Neural crest cell (in vitro differentiated cells): ENCODE data around the gene AUNIP. TPM values are rescaled to one million over a fixed set of nuclear protein-coding genes. Genes with fewer than 3 reads are reported as not detected.
A peak's percentile ranks its signal among the peaks of the same experiment; 100 is the strongest.

ENCODE experiments used
- DNase-seq: peaks from one replicate; pipeline ENCODE4 v3.0.0; 2021; ENCODE audit warnings: low read depth, mixed read lengths, low spot score
- H3K27ac Mint-ChIP-seq: one replicate; pipeline ENCODE4 v1.8.0; 2021; ENCODE audit warnings: mild to moderate bottlenecking, mixed read lengths; ENCODE audit not compliant: unreplicated experiment
- H3K27me3 Mint-ChIP-seq: 2 replicates; pipeline ENCODE4 v1.8.0; 2021; ENCODE audit warnings: low read depth, mild to moderate bottlenecking, mixed read lengths
- H3K36me3 Mint-ChIP-seq: 2 replicates; pipeline ENCODE4 v1.8.0; 2021; ENCODE audit warnings: low read depth, mild to moderate bottlenecking, mixed read lengths
- H3K4me1 Mint-ChIP-seq: 2 replicates; pipeline ENCODE4 v1.8.0; 2021; ENCODE audit warnings: mixed read lengths
- H3K4me3 Mint-ChIP-seq: one replicate; pipeline ENCODE4 v1.8.0; 2021; ENCODE audit warnings: mild to moderate bottlenecking, mixed read lengths
- H3K9me3 Mint-ChIP-seq: 2 replicates; pipeline ENCODE4 v1.8.0; 2021; ENCODE audit warnings: mixed read lengths
- CTCF ChIP-seq: fragments of 200-600 bp; sonication (generic); conservative IDR thresholded peaks from 2 replicates; pipeline ENCODE4 v1.5.0; 2021; ENCODE audit warnings: antibody characterized with exemption, mild to moderate bottlenecking
- total RNA-seq: library from RNA; stranded (reverse); gene quantifications from 2 replicates; pipeline ENCODE4 v1.2.1, GENCODE V29; 2021

The AUNIP gene
- total RNA-seq, 1 donor from 2014 or later: 13.6 TPM

GRCh38 chr1:25862785-25863485 is 3.7 kb upstream of the AUNIP start:
- peaks cover 47% of the 10 kb centered on the region for H3K4me1 Mint-ChIP-seq
- H3K36me3 Mint-ChIP-seq: peaks cover 10% of the 10 kb centered on the region
- no peaks in the 10 kb centered on the region for H3K27me3 Mint-ChIP-seq
- peak overlapping the region; percentile 75 for H3K27ac Mint-ChIP-seq
- TF ChIP-seq CTCF: no peak
- H3K9me3 Mint-ChIP-seq: no peaks in the 10 kb centered on the region
- H3K4me3 Mint-ChIP-seq: no peak overlapping the region
- DNase-seq: no peak

GRCh38 chr1:25861316-25862286 is 2.3 kb upstream of the AUNIP start:
- Mint-ChIP-seq H3K27me3 (no peaks in the 10 kb centered on the region), H3K9me3 (no peaks in the 10 kb centered on the region), H3K36me3 (peaks cover 10% of the 10 kb centered on the region), H3K27ac (peak overlapping the region; percentile 86), H3K4me3 (peak overlapping the region; percentile 87), H3K4me1 (peaks cover 41% of the 10 kb centered on the region)
- no peak for DNase-seq
- no peak for TF ChIP-seq CTCF

- peaks cover 4% of the 10 kb centered on the region for H3K36me3 Mint-ChIP-seq
- no peaks in the 10 kb centered on the region for H3K27me3 Mint-ChIP-seq
- H3K9me3 Mint-ChIP-seq: no peaks in the 10 kb centered on the region
- no peak for TF ChIP-seq CTCF
- peaks cover 44% of the 10 kb centered on the region for H3K4me1 Mint-ChIP-seq
- H3K4me3 Mint-ChIP-seq: peak overlapping the region; percentile 96
- peak overlapping the region; percentile 99 for H3K27ac Mint-ChIP-seq
- no peak for DNase-seq
Observed at GRCh38 chr1:25858494-25858893, 763 bp downstream of the AUNIP start.

- Mint-ChIP-seq H3K36me3 (no peaks in the 10 kb centered on the region), H3K9me3 (no peaks in the 10 kb centered on the region), H3K4me1 (peaks cover 40% of the 10 kb centered on the region), H3K27ac (no peak overlapping the region), H3K4me3 (peak overlapping the region; percentile 35), H3K27me3 (no peaks in the 10 kb centered on the region)
- no peak for DNase-seq
- TF ChIP-seq CTCF: no peak
Observed at GRCh38 chr1:25856856-25857255, 2.4 kb downstream of the AUNIP start.

GRCh38 chr1:25854554-25854953 is 4.7 kb downstream of the AUNIP start:
- no peak overlapping the region for H3K27ac Mint-ChIP-seq
- H3K9me3 Mint-ChIP-seq: no peaks in the 10 kb centered on the region
- no peaks in the 10 kb centered on the region for H3K27me3 Mint-ChIP-seq
- no peak overlapping the region for H3K4me3 Mint-ChIP-seq
- no peaks in the 10 kb centered on the region for H3K36me3 Mint-ChIP-seq
- TF ChIP-seq CTCF: no peak
- no peak for DNase-seq
- peaks cover 24% of the 10 kb centered on the region for H3K4me1 Mint-ChIP-seq
